PC-9 (cell line): ENCODE measurements around the gene LRRC4C.

Source experiments
- CTCF ChIP-seq: fragments of 200-600 bp; sonication (generic); conservative IDR thresholded peaks from 2 replicates; pipeline ENCODE4 v1.6.1; 2017; ENCODE audit warnings: mixed run types, antibody characterized with exemption, mild to moderate bottlenecking, moderate library complexity
- EZH2 ChIP-seq: fragments of 200-600 bp; sonication (generic); IDR thresholded peaks from 2 replicates; pipeline ENCODE4 v1.8.0; 2017; ENCODE audit warnings: antibody characterized with exemption, low read depth

- TF ChIP-seq CTCF = no peak
- no peak for TF ChIP-seq EZH2
Observed at GRCh38 chr11:40642284-40642683, 817.2 kb downstream of the LRRC4C start.
